Keratinocyte (primary cell): ENCODE measurements around the gene LPAR1. TPM values are rescaled to one million over a fixed set of nuclear protein-coding genes. Genes with fewer than 3 reads are reported as not detected.
"Not testable (repeated sequence)": the region's sequence is repeated elsewhere in the genome, so short reads cannot be mapped to it uniquely, and the experiment has no call there.

Experiments
- DNase-seq: peaks from one replicate; pipeline ENCODE4 v3.0.0-alpha.2; 2011; ENCODE audit warnings: low read depth, missing footprints, low spot score
- FAIRE-seq: peaks from 2 replicates; lab custom pipeline; 2011; peaks lifted over from hg19 to GRCh38; lab: Jason Lieb, UNC
- H2AFZ ChIP-seq: 2 replicates; pipeline ENCODE4 v1.6.0; 2012; ENCODE audit warnings: low read length, control low read depth, inconsistent platforms; ENCODE audit not compliant: control insufficient read depth
- H3K27ac ChIP-seq: 2 replicates; pipeline ENCODE4 v1.5.1; 2011; ENCODE audit warnings: low read length; ENCODE audit not compliant: control insufficient read depth, insufficient read depth
- H3K27me3 ChIP-seq: 3 replicates; pipeline ENCODE4 v1.6.0; 2011; ENCODE audit warnings: low read length; ENCODE audit not compliant: control insufficient read depth, insufficient read depth; ENCODE audit errors: extremely low read depth
- H3K36me3 ChIP-seq, 2 experiments: 2 replicates in 1 of 2; 3 replicates in 1 of 2; pipeline ENCODE4 v1.5.1; 2011; ENCODE audit warnings: low read length in 2 of 2, mild to moderate bottlenecking in 1 of 2; ENCODE audit not compliant: control insufficient read depth in 2 of 2, insufficient read depth in 2 of 2; ENCODE audit errors: extremely low read depth in 1 of 2
- H3K4me1 ChIP-seq: 3 replicates; pipeline ENCODE4 v1.5.1; 2011; ENCODE audit warnings: low read length; ENCODE audit not compliant: control insufficient read depth, insufficient read depth; ENCODE audit errors: extremely low read depth
- H3K4me2 ChIP-seq: 3 replicates; pipeline ENCODE4 v1.6.0; 2011; ENCODE audit warnings: low read depth, low read length; ENCODE audit not compliant: control insufficient read depth, insufficient read depth; ENCODE audit errors: extremely low read depth
- H3K4me3 ChIP-seq, 3 experiments: fragments of 200-600 bp in 1 of 3; sonication (generic) in 1 of 3; 2 replicates in 2 of 3; 3 replicates in 1 of 3; pipeline ENCODE4 v1.5.1; 2011 to 2016; ENCODE audit warnings: low read length in 3 of 3, mild to moderate bottlenecking in 3 of 3, control low read depth in 2 of 3, inconsistent platforms in 1 of 3, low read depth in 1 of 3, mixed read lengths in 1 of 3, mixed run types in 1 of 3, moderate library complexity in 1 of 3; ENCODE audit not compliant: control insufficient read depth in 2 of 3, insufficient read depth in 2 of 3; ENCODE audit errors: extremely low read depth in 1 of 3
- H3K79me2 ChIP-seq: 2 replicates; pipeline ENCODE4 v1.6.0; 2012; ENCODE audit warnings: low read length; ENCODE audit not compliant: control insufficient read depth, insufficient read depth
- H3K9ac ChIP-seq: 3 replicates; pipeline ENCODE4 v1.6.0; 2011; ENCODE audit warnings: low read length; ENCODE audit not compliant: control insufficient read depth, insufficient read depth; ENCODE audit errors: extremely low read depth
- H3K9me1 ChIP-seq: 3 replicates; pipeline ENCODE4 v1.6.0; 2011; ENCODE audit warnings: low read length; ENCODE audit not compliant: control insufficient read depth, insufficient read depth; ENCODE audit errors: extremely low read depth
- H3K9me3 ChIP-seq: 2 replicates; pipeline ENCODE4 v1.5.1; 2012; ENCODE audit warnings: low read depth, low read length; ENCODE audit not compliant: control insufficient read depth
- H4K20me1 ChIP-seq: 3 replicates; pipeline ENCODE4 v1.6.0; 2011; ENCODE audit warnings: low read length; ENCODE audit not compliant: control insufficient read depth, insufficient read depth; ENCODE audit errors: extremely low read depth
- EZH2 ChIP-seq: IDR thresholded peaks from one replicate; pipeline ENCODE4 v1.6.1; 2012; ENCODE audit warnings: inconsistent platforms, mild to moderate bottlenecking, low read length, moderate library complexity
- dilution Hi-C: fragments of 300-500 bp; cut with MboI; formaldehyde crosslinking; loops from one replicate; pipeline ENCODE4 v1.7.0; 2020; ENCODE audit warnings: low sequenced_read_pairs; ENCODE audit not compliant: extremely low pct_ligation_motif_present
- polyA plus RNA-seq, 5 experiments: library from polyadenylated mRNA; depleted of rRNA in 3 of 5; stranded (reverse) in 3 of 5; stranded (forward) in 1 of 5; unstranded in 1 of 5; fragments of >200 nt; gene quantifications; 1 replicate in 1 of 5; 2 replicates in 3 of 5; 3 replicates in 1 of 5; pipeline versions ENCODE4 v1.2.1 to v1.2.3, GENCODE V29; 2011 to 2012; ENCODE audit warnings: missing spikeins in 2 of 5, low read depth in 1 of 5, low replicate concordance in 1 of 5
- small RNA-seq, 3 experiments: library from RNA; depleted of rRNA; stranded (forward); fragments of <200 nt; gene quantifications; one replicate each; pipeline ENCODE3, GENCODE V24; 2012; ENCODE audit warnings: low read depth in 3 of 3, low replicate concordance in 1 of 3; ENCODE audit not compliant: insufficient read length in 3 of 3
- TF ChIP-seq, protein P1 (sequence below), 3 experiments: IDR thresholded peaks in 1 of 3; conservative IDR thresholded peaks in 1 of 3; optimal IDR thresholded peaks in 1 of 3; 2 replicates in 2 of 3; 3 replicates in 1 of 3; pipeline versions ENCODE3 to v1.5.1; 2011; ENCODE audit warnings: low read length in 3 of 3, mild to moderate bottlenecking in 3 of 3, moderate library complexity in 2 of 3, control low read depth in 1 of 3, inconsistent platforms in 1 of 3; ENCODE audit not compliant: insufficient read depth in 2 of 3; ENCODE audit errors: extremely low read depth in 1 of 3

LPAR1 gene
- polyA plus RNA-seq, 1 donor (not counting 4 experiments of a cell fraction or from before 2014, with no cell fraction given): 43.2 TPM

GRCh38 chr9:110825950-110826349, 212.3 kb downstream of the LPAR1 start:
- no peak overlapping the region for H2AFZ ChIP-seq
- H3K36me3 ChIP-seq: no peaks in the 10 kb centered on the region
- H3K4me1 ChIP-seq: no peaks in the 10 kb centered on the region
- H3K9me3 ChIP-seq: no peaks in the 10 kb centered on the region
- H3K9ac ChIP-seq: no peak overlapping the region
- H3K9me1 ChIP-seq: no peaks in the 10 kb centered on the region
- H3K79me2 ChIP-seq: no peaks in the 10 kb centered on the region
- H4K20me1 ChIP-seq: no peaks in the 10 kb centered on the region
- no peak overlapping the region for H3K4me3 ChIP-seq
- H3K27me3 ChIP-seq: no peaks in the 10 kb centered on the region
- dilution Hi-C loops: no loop called here
- FAIRE-seq: no peak
- H3K4me2 ChIP-seq: no peak overlapping the region
- no peak for DNase-seq
- H3K27ac ChIP-seq: no peak overlapping the region
- TF ChIP-seq, protein P1, sequence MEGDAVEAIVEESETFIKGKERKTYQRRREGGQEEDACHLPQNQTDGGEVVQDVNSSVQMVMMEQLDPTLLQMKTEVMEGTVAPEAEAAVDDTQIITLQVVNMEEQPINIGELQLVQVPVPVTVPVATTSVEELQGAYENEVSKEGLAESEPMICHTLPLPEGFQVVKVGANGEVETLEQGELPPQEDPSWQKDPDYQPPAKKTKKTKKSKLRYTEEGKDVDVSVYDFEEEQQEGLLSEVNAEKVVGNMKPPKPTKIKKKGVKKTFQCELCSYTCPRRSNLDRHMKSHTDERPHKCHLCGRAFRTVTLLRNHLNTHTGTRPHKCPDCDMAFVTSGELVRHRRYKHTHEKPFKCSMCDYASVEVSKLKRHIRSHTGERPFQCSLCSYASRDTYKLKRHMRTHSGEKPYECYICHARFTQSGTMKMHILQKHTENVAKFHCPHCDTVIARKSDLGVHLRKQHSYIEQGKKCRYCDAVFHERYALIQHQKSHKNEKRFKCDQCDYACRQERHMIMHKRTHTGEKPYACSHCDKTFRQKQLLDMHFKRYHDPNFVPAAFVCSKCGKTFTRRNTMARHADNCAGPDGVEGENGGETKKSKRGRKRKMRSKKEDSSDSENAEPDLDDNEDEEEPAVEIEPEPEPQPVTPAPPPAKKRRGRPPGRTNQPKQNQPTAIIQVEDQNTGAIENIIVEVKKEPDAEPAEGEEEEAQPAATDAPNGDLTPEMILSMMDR (optimal IDR thresholded peaks at IDR 0.05 in 1 of 3, IDR thresholded peaks at IDR 0.05 in 1 of 3, conservative IDR thresholded peaks at IDR 0.05 in 1 of 3; ENCODE audit: extremely low read depth in 1 of 3, insufficient read depth in 2 of 3, low read length in 3 of 3): no peak
- no peak for TF ChIP-seq EZH2

- H3K4me1 ChIP-seq, DNase-seq, H3K9ac ChIP-seq, H3K27me3 ChIP-seq, H3K9me3 ChIP-seq, H3K4me3 ChIP-seq, H3K4me2 ChIP-seq, FAIRE-seq, dilution Hi-C loops, H4K20me1 ChIP-seq, H3K27ac ChIP-seq, H3K36me3 ChIP-seq, H3K79me2 ChIP-seq, H3K9me1 ChIP-seq, H2AFZ ChIP-seq: not testable (repeated sequence)
These were observed 213.1 kb downstream of the LPAR1 start for GRCh38 chr9:110825129-110825528.

Small RNAs within 50 kb of the gene (small RNA-seq; reads per million reads assigned to genes)
- gene RF00019 (0 reads per million in 3 experiments), gene RNU6-432P (0 to 0.25 (median 0) reads per million in 3 experiments)
